ENCODE results near the gene MOB2. TPM values are rescaled to one million over a fixed set of nuclear protein-coding genes. Genes with fewer than 3 reads are reported as not detected.

MOB2 gene
- total RNA-seq, 1 experiment from 2014 or later: 22.7 TPM

- Histone ChIP-seq H4K8ac (replicated peaks; ENCODE audit: insufficient read length, low read depth, low read length) (no peak overlapping the region), H2BK12ac (ENCODE audit: insufficient read length, low read depth, low read length) (no peak overlapping the region), H3T11ph (ENCODE audit: low read length) (no peak overlapping the region), H2AK5ac (ENCODE audit: insufficient read length, low read length) (no peak overlapping the region), H2BK20ac (ENCODE audit: low read depth, low read length, poor library complexity, severe bottlenecking) (no peak overlapping the region), H3K27ac (ENCODE audit: insufficient read length, low read depth, low read length) (no peak overlapping the region), H3K23ac (ENCODE audit: insufficient read length, low read depth, low read length) (no peak overlapping the region), H3K4ac (ENCODE audit: low read depth, low read length) (no peak overlapping the region), H4K91ac (ENCODE audit: insufficient read length, low read depth, low read length) (no peak overlapping the region), H3K9me3 (ENCODE audit: control insufficient read depth, low read depth, low read length) (no peaks in the 10 kb centered on the region), H3K23me2 (ENCODE audit: insufficient read length, low read depth, low read length, poor library complexity, severe bottlenecking) (no peaks in the 10 kb centered on the region), H3K4me1 (ENCODE audit: insufficient read depth, low read length) (peaks cover 2% of the 10 kb centered on the region; the same call in 1 of the 2 replicates), H3K27me3 (ENCODE audit: insufficient read depth, low read length) (no peaks in the 10 kb centered on the region), H4K5ac (ENCODE audit: insufficient read length, low read depth, low read length) (no peak overlapping the region), H3K79me1 (ENCODE audit: insufficient read depth, low read depth, low read length, poor library complexity, severe bottlenecking) (peaks cover 3% of the 10 kb centered on the region), H3K14ac (ENCODE audit: insufficient read depth, low read length) (no peak overlapping the region; the same call in 1 of the 2 replicates), H2BK15ac (ENCODE audit: low read depth, low read length) (no peak overlapping the region), H3K18ac (ENCODE audit: insufficient read length, low read depth, low read length) (no peak overlapping the region), H4K20me1 (ENCODE audit: control insufficient read depth, insufficient read depth, insufficient read length) (peaks cover 2% of the 10 kb centered on the region), H2AFZ (ENCODE audit: low read length) (no peak overlapping the region), H2BK120ac (ENCODE audit: low read depth, low read length, poor library complexity, severe bottlenecking) (no peak overlapping the region), H3K4me2 (ENCODE audit: insufficient read depth, insufficient read length, low read length) (no peak overlapping the region), H3K56ac (ENCODE audit: insufficient read length, low read depth, low read length) (no peak overlapping the region), H3K9ac (ENCODE audit: extremely low read depth, insufficient read length, low read length) (no peak overlapping the region), H3K79me2 (ENCODE audit: insufficient read depth, low read length) (no peaks in the 10 kb centered on the region; the same call in 1 of the 2 replicates), H2BK5ac (ENCODE audit: insufficient read length, low read length) (no peak overlapping the region)
- Mint-ChIP-seq H3K27ac (peak overlapping the region in 2 of 3 experiments; percentile 19 to 76; a peak in 3 of 7 replicates), H3K27me3 (ENCODE audit: low read depth) (no peaks in the 10 kb centered on the region; the same call in none of the 2 replicates), H3K36me3 (ENCODE audit: insufficient read depth in 1 of 3, low read depth in 3 of 3) (peaks cover 0 to 5% (median 3%) of the 10 kb centered on the region in 3 experiments; a peak in 6 of 7 replicates), H3K4me1 (peaks cover 7 to 29% of the 10 kb centered on the region in 2 experiments), H3K4me3 (no peak overlapping the region), H3K9me3 (peaks cover 4% of the 10 kb centered on the region in 2 experiments; a peak in 3 of 5 replicates)
- WGBS (ENCODE audit: extremely low coverage, insufficient read length, low lambda C conversion rate): no CpG with 5 or more reads among the region's 20 CpGs
- TF ChIP-seq CTCF (conservative IDR thresholded peaks at IDR 0.05): no peak
- no peak for DNase-seq
Observed at GRCh38 chr11:1502954-1503707, 16.6 kb upstream of the MOB2 start.
